ENCODE measurements around the gene ACVR2A.

Gene ACVR2A

DNA sequence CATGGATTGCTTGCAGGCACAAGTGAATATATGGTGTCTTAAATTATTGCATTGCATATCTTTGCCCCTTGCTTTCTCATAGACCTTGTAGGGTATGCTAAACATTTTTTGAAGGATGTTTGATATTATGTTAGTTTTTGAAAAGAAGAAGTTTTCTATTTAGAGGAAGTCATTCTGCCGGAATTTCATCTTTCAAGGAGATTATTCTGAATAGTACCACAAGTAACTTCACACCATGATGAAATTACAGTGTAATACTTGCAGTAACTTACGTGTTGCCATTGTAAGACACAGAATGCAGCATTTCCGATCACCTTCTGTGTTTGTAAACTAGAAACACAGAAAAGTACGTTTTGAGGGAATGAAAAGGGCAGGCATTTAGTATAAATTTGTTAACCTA lies 71.9 kb downstream of the ACVR2A start:
- in situ Hi-C loops (cut with HindIII; ENCODE audit: low sequenced_read_pairs): no loop called here

GRCh38 chr2:147917161-147917560 lies 72.3 kb downstream of the ACVR2A start:
- in situ Hi-C loops (cut with HindIII; ENCODE audit: low sequenced_read_pairs): no loop called here

DNA sequence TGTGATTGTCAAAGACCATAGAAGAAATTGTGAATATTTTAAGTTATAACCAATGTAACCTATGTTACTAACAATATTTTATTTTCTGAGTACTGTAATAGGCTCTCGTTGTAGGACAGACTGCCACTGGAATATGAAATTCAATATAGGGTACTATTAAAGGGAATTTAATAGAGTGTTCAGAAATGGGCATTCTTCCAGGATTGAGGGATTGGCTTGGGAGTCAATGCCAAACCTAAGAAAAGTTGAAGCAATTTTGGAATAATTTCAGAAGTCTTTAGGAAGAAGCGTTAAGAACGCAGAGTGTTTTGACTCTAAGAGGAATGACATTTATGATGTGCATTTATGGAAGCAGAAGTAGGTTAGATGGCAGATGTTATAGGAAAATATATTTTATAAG lies 79.0 kb downstream of the ACVR2A start:
- in situ Hi-C loops (cut with HindIII; ENCODE audit: low sequenced_read_pairs): no loop called here

GRCh38 chr2:147924647-147925046 lies 79.8 kb downstream of the ACVR2A start:
- in situ Hi-C loops (cut with HindIII; ENCODE audit: low sequenced_read_pairs): no loop called here

DNA sequence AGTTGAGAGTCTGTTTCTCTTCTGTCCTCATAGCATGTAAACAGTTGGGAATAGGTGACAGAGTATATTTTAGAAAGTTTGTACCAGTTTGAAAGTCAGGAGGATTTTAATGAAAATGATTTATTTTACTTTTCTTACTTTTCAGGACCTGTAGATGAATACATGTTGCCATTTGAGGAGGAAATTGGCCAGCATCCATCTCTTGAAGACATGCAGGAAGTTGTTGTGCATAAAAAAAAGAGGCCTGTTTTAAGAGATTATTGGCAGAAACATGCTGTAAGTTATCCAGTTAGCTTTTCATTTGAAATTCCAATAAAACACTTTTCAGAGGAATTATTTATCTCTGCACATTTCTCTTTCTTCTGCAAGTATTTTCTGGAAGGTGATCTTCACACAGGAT lies 81.1 kb downstream of the ACVR2A start:
- in situ Hi-C loops (cut with HindIII; ENCODE audit: low sequenced_read_pairs): no loop called here

DNA sequence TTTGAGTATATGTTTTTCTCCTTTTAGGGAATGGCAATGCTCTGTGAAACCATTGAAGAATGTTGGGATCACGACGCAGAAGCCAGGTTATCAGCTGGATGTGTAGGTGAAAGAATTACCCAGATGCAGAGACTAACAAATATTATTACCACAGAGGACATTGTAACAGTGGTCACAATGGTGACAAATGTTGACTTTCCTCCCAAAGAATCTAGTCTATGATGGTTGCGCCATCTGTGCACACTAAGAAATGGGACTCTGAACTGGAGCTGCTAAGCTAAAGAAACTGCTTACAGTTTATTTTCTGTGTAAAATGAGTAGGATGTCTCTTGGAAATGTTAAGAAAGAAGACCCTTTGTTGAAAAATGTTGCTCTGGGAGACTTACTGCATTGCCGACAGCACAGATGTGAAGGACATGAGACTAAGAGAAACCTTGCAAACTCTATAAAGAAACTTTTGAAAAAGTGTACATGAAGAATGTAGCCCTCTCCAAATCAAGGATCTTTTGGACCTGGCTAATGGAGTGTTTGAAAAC lies 82.3 kb downstream of the ACVR2A start:
- in situ Hi-C loops (cut with HindIII; ENCODE audit: low sequenced_read_pairs): no loop called here

GRCh38 chr2:147933931-147934330 lies 89.1 kb downstream of the ACVR2A start:
- in situ Hi-C loops (cut with HindIII; ENCODE audit: low sequenced_read_pairs): no loop called here

- in situ Hi-C loops (cut with HindIII; ENCODE audit: low sequenced_read_pairs): no loop called here
Measured at GRCh38 chr2:147934881-147935620, 90.2 kb downstream of the ACVR2A start.

DNA sequence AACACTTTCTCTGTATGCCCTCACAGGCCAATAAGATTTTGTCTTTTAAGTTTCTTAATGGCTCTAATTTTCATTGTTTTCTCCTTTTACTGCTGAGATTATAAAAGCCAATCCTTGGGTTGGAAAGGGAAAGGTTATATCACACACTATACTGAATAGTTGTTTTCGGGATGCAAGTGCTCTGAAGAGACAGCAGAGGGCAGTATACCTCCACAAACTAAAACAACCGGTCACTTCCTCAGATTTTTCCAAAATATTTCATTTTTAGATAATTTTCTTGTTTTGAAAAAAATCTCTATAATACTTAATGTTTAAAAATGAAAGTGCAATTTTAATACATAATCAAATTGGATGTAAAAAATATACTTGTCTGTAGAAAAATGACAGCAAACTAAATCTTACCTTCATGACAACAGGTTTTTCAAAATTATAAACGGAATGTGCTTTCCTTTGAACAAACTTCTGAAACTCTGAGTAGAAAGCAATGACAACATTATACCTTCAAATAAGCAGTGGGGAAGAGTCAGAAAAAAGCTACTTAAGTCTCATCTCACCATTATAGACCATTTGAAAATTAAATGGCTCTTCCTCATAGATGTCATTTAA lies 93.0 kb downstream of the ACVR2A start:
- in situ Hi-C loops (cut with HindIII; ENCODE audit: low sequenced_read_pairs): no loop called here

DNA sequence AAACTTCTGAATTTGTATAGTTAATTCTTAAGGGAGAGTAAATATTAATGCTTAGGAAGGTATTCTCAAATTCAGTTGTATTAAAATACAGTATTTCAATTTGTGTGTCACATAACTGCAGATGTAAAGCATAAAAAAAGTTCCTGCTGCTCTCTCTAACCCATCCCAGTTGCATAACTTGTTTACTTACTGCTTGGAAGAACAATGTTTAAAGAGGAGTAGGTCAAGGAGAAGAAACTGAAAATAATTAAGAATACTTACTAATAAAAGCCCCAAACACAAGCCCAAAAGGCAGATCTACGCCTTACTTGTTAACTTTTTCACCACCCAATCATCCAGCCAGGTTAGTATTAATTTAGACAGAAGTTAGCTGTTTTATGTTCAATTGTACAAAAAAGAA lies 94.5 kb downstream of the ACVR2A start:
- in situ Hi-C loops (cut with HindIII; ENCODE audit: low sequenced_read_pairs): no loop called here

DNA sequence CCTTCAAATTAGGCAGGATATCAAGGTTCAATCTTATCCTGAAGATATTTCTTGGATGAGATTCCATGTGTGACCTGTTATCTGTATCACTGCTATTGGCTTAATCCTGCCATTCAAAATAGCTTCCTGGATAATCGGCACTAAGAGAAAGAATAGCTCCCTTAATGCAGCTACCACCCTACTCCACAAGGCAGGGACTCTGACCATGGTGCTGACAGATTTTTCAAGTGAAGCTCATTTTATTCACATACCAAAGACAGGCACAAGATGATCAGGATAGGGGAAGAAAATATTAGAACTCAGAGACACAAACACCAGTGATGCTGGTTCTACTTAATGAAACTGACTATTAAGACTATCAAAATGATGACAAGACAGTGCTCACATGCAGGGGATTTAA lies 100.8 kb downstream of the ACVR2A start:
- in situ Hi-C loops (cut with HindIII; ENCODE audit: low sequenced_read_pairs): no loop called here

GRCh38 chr2:147952118-147952517 lies 107.3 kb downstream of the ACVR2A start:
- in situ Hi-C loops (cut with HindIII; ENCODE audit: low sequenced_read_pairs): no loop called here

- in situ Hi-C loops (cut with HindIII; ENCODE audit: low sequenced_read_pairs): no loop called here
Measured at GRCh38 chr2:147968571-147968970, 123.7 kb downstream of the ACVR2A start.

GRCh38 chr2:147976102-147976501 lies 131.3 kb downstream of the ACVR2A start:
- in situ Hi-C loops (cut with HindIII; ENCODE audit: low sequenced_read_pairs): no loop called here

- in situ Hi-C loops (cut with HindIII; ENCODE audit: low sequenced_read_pairs): no loop called here
Measured at GRCh38 chr2:147977679-147978078, 132.8 kb downstream of the ACVR2A start.

All from endothelial cell of hepatic sinusoid (primary cell).